T-helper 2 cell treated with Interferon-gamma antibody and Interleukin-4, amounts not matched to agents 5 μg/mL and 100 μg/mL, for 36 hours (primary cell): ENCODE results near the gene SHTN1.

Source experiments
- DNase-seq: peaks from one replicate; pipeline ENCODE4 v3.0.0; 2021; ENCODE audit warnings: low spot score
- H3K27ac Mint-ChIP-seq: one replicate; pipeline ENCODE4 v1.8.0; 2021; ENCODE audit warnings: mild to moderate bottlenecking, mixed read lengths
- H3K27me3 Mint-ChIP-seq: one replicate; pipeline ENCODE4 v1.8.0; 2021; ENCODE audit warnings: low read depth, mixed read lengths
- H3K36me3 Mint-ChIP-seq: one replicate; pipeline ENCODE4 v1.8.0; 2021; ENCODE audit warnings: low read depth, mixed read lengths
- H3K4me1 Mint-ChIP-seq: one replicate; pipeline ENCODE4 v1.8.0; 2021; ENCODE audit warnings: low read depth, mixed read lengths
- H3K4me3 Mint-ChIP-seq: one replicate; pipeline ENCODE4 v1.8.0; 2022; ENCODE audit warnings: mild to moderate bottlenecking, moderate library complexity, mixed read lengths
- H3K9me3 Mint-ChIP-seq: one replicate; pipeline ENCODE4 v1.8.0; 2021; ENCODE audit warnings: mixed read lengths

SHTN1 gene, protein sequence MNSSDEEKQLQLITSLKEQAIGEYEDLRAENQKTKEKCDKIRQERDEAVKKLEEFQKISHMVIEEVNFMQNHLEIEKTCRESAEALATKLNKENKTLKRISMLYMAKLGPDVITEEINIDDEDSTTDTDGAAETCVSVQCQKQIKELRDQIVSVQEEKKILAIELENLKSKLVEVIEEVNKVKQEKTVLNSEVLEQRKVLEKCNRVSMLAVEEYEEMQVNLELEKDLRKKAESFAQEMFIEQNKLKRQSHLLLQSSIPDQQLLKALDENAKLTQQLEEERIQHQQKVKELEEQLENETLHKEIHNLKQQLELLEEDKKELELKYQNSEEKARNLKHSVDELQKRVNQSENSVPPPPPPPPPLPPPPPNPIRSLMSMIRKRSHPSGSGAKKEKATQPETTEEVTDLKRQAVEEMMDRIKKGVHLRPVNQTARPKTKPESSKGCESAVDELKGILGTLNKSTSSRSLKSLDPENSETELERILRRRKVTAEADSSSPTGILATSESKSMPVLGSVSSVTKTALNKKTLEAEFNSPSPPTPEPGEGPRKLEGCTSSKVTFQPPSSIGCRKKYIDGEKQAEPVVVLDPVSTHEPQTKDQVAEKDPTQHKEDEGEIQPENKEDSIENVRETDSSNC

DNA sequence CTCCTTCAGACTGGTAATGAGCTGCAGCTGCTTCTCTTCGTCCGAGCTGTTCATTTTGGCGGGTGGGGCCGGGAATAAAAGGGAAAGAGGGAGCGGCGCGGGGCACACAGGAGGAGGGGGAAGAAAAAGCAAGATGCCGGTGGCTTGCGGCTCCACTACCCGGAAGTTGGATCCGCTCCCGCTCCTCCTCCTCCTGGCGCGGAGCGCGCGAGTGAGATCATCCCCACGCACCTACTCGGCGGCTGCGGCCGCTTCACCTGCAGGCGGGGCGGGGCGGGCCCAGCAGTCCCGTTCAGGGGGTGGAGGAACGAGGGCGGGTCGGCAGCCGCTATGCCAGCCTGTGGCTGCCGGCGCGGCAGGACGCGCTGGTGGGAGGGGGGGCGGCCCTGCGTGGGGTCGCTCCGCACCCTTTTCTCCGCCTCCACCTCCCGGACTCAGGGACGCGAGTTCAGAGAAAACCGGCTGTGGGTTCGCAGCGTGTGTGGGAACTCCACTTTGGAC is at the start of gene SHTN1:
Gene SHTN1, minus strand, starts transcription at position 162 of the 501 bp plus-strand sequence. Its CDS starts 108 bp downstream, at position 54.
- H3K27me3 Mint-ChIP-seq: peaks cover 30% of the 10 kb centered on the region
- peak within 1 kb of the TSS; percentile 74 for H3K4me3 Mint-ChIP-seq
- H3K27ac Mint-ChIP-seq: no peak within 1 kb of the TSS
- H3K9me3 Mint-ChIP-seq: no peaks in the 10 kb centered on the region
- no peaks in the 10 kb centered on the region for H3K4me1 Mint-ChIP-seq
- H3K36me3 Mint-ChIP-seq: no peaks in the 10 kb centered on the region
- DNase-seq: peak; percentile 10

DNA sequence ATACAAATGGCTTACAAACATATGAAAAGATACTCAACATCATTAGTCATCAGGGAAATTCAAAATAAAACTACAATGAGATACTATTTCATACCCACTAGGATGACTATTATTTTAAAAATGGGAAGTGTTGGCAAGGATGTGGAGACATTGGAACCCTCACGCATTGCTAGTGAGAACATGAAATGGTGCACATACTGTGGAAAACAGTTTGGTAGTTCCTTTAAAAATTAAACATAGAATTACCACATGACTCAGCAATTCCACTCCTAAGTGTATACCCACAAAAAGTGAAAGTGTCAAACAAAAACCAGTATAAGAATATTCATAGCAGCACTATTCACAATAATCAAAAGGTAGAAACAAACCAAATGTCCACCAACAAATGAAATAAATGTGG is 48.5 kb upstream of the SHTN1 start:
- no peak for DNase-seq
- Mint-ChIP-seq H3K27ac (no peak overlapping the region), H3K9me3 (peaks cover 3% of the 10 kb centered on the region), H3K27me3 (no peaks in the 10 kb centered on the region), H3K36me3 (no peaks in the 10 kb centered on the region), H3K4me1 (no peaks in the 10 kb centered on the region), H3K4me3 (no peak overlapping the region)

DNA sequence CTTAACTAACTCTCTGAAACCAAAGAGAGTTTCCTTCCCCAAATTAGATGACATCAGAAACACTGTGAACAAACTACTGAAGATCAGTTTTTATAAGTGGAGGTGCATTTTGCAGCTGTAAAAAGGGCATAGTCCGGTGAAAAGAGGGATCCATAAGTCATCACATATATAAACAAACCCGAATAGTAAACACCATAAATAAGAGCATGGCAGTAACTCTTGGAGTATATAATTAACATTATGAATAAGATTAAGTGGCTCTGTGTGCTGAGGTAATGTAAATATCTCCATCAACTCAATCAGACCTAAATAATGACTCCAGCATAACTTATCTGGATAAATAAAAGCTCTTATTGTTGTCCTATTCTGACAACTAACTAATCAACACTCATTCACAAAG is 43.0 kb upstream of the SHTN1 start:
- H3K4me1 Mint-ChIP-seq: no peaks in the 10 kb centered on the region
- peaks cover 4% of the 10 kb centered on the region for H3K9me3 Mint-ChIP-seq
- H3K27ac Mint-ChIP-seq: no peak overlapping the region
- H3K4me3 Mint-ChIP-seq: no peak overlapping the region
- no peaks in the 10 kb centered on the region for H3K36me3 Mint-ChIP-seq
- H3K27me3 Mint-ChIP-seq: no peaks in the 10 kb centered on the region
- DNase-seq: no peak

DNA sequence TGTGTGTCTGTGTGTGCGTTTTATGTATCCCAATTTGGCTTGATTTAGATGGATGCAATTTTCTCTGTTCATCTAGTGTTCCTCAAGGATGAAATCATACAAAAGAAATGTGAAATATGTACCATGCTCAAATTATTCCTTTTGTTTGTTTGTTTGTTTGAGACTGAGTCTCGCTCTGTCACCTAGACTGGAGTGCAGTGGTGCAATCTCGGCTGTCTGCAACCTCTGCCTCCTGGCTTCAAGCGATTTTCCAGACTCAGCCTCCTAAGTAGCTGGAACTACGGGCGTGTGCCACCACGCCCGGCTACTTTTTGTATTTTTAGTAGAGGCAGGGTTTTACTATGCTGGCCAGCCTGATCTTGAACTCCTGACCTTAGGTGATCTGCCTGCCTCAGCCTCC is 11.3 kb upstream of the SHTN1 start:
- no peak for DNase-seq
- Mint-ChIP-seq H3K27me3 (no peaks in the 10 kb centered on the region), H3K4me1 (no peaks in the 10 kb centered on the region), H3K36me3 (no peaks in the 10 kb centered on the region), H3K27ac (no peak overlapping the region), H3K9me3 (no peaks in the 10 kb centered on the region), H3K4me3 (no peak overlapping the region)

DNA sequence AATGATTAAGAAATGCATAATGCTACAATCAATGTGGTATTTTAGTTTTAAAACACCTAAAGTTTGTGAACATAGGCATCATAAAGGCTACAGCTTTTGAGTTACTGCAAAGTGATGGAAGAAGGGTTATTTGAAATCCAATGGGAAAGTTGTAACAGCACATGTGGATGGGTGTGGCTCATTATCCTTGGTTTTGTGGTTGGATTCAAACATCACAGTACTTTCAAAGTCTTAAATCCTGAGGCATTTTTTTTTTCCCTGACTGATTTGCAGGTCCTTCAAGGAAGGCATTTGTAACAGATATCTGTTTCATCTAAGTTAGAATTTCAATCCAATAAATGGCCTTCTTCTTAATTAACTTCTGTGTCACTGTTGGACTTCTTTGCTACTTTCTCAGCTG is 9.8 kb upstream of the SHTN1 start:
- H3K36me3 Mint-ChIP-seq: no peaks in the 10 kb centered on the region
- no peaks in the 10 kb centered on the region for H3K4me1 Mint-ChIP-seq
- no peak overlapping the region for H3K4me3 Mint-ChIP-seq
- no peak for DNase-seq
- H3K9me3 Mint-ChIP-seq: no peaks in the 10 kb centered on the region
- H3K27me3 Mint-ChIP-seq: no peaks in the 10 kb centered on the region
- no peak overlapping the region for H3K27ac Mint-ChIP-seq

DNA sequence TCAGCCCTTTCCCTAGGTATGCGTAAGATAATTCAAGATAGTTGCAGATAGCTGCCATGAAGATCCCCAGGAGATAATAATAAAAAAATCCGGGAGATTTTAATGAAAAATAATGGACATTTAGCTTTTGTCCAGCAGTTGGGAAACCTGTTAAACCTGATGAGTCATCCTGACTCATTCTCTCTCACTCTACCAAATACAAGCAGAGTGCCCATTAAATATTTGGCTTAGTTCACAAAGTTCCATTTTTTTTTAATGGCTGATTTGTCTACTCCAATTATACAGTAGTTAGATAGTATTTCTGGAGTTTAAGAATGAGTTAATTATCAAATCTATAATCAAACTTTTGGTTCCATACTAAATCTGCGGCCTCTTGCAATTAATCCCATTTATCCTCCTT is 2.1 kb upstream of the SHTN1 start:
- H3K4me3 Mint-ChIP-seq: no peak overlapping the region
- peaks cover 30% of the 10 kb centered on the region for H3K27me3 Mint-ChIP-seq
- no peaks in the 10 kb centered on the region for H3K36me3 Mint-ChIP-seq
- H3K4me1 Mint-ChIP-seq: no peaks in the 10 kb centered on the region
- no peak overlapping the region for H3K27ac Mint-ChIP-seq
- DNase-seq: no peak
- no peaks in the 10 kb centered on the region for H3K9me3 Mint-ChIP-seq

DNA sequence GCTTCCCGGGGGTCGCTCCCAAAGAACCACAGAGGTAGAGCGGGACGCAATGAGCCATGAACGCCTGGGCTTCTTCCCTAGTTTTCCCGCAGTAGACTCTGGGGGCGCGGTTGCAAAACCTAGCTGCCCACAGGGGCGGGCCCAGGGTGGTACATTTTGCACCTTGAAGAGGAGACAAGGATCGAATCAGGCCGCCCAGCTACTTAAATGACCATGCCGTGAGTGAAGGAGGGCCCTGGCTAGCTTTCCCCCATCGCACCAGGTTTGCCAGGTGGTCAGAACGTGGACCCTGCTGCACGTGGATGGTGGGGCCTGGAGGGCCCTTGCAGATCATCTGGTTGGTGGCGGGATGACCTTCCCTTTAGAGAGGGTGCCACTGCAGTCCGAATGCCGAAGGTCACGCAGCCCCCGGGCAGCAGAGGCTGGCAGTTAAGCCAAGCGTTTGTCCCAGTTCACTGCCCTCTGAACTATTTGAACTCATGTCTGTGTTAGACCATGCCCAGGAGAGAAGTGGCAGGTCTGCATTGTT is 604 bp upstream of the SHTN1 start:
- no peak for DNase-seq
- no peaks in the 10 kb centered on the region for H3K36me3 Mint-ChIP-seq
- no peaks in the 10 kb centered on the region for H3K9me3 Mint-ChIP-seq
- peaks cover 30% of the 10 kb centered on the region for H3K27me3 Mint-ChIP-seq
- no peaks in the 10 kb centered on the region for H3K4me1 Mint-ChIP-seq
- peak overlapping the region; percentile 24 for H3K4me3 Mint-ChIP-seq
- no peak overlapping the region for H3K27ac Mint-ChIP-seq

DNA sequence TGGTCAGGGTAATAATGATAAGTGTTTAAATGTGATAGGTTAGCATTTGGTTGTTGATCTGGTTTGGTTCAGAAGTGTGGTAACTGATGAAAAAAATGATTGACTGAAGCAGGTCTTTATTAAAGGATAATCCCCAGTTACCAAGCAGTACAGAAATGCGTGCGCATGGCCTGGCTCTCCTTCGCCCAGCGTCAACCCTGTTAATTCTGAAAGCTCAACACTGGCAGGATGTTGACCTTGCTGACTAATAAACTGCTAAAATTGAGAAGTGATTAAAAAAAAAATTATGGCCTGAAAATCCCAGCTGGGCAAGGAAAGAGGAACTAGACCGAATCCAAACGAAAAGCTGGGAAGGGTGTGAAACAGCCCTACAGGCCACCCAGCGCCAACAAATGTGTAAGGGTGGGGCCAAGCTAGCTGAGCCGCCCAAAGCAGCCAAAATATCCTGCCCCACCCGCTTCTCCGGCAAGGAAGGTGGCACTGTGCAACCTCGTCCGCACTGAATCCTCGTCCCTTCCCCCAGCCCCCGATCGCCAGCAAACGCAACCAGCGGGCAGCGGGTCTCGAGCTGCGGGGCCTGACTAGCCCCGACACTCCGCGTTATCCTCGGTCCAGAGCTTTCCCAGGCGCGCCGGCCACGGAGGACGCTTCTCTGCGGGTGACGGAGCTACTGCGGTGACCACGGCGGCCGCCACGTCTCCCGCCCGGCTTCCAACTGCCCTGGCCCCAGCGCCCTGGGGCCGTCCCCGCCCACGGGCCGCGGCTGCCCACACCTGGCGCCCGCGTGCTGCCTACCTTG is 561 bp downstream of the SHTN1 start:
- Mint-ChIP-seq H3K27ac (no peak overlapping the region), H3K27me3 (peaks cover 30% of the 10 kb centered on the region), H3K9me3 (no peaks in the 10 kb centered on the region), H3K4me1 (no peaks in the 10 kb centered on the region), H3K4me3 (peak overlapping the region; percentile 74), H3K36me3 (no peaks in the 10 kb centered on the region)
- DNase-seq: peak; percentile 12

DNA sequence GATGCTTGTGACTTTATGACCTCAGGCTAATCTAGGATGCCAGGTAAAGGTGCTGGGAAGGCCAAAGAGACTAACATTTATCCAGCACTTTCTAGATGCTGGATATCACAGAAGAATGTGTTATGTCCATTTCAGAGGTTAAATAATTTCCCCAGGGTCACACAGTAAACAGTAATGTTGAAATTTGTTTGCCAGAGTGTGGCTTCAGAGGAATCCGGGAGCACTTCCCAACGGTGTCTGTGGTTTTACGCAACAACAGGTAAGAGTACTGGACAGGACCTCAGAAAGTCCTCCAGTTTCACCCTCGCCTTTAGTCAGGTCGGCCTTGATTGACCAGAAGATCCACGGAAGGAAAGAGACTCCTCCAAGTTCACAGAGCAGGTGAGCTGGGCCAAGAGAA is 1.7 kb downstream of the SHTN1 start:
- peak overlapping the region; percentile 22 for H3K4me3 Mint-ChIP-seq
- H3K4me1 Mint-ChIP-seq: no peaks in the 10 kb centered on the region
- H3K27me3 Mint-ChIP-seq: peaks cover 30% of the 10 kb centered on the region
- H3K36me3 Mint-ChIP-seq: no peaks in the 10 kb centered on the region
- no peak overlapping the region for H3K27ac Mint-ChIP-seq
- no peaks in the 10 kb centered on the region for H3K9me3 Mint-ChIP-seq
- DNase-seq: no peak

DNA sequence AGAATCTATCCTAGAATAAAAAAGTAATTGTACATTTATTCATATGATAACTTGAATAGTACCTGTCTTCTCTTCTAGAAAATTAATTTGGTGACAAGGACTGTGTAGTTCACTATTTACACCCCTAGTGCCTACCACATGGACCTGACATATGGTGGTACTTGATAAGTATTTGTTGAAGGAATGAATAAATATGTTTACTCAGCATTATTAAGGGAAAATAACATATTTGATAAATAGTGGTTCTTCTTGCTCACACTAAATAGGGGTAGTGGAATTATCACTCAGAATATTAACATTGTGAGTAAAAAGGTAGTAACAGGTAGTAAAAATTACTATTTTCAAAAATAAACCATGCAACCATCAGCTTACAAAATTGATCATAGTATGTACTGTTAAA is 2.8 kb downstream of the SHTN1 start:
- no peaks in the 10 kb centered on the region for H3K36me3 Mint-ChIP-seq
- peaks cover 30% of the 10 kb centered on the region for H3K27me3 Mint-ChIP-seq
- H3K4me3 Mint-ChIP-seq: no peak overlapping the region
- DNase-seq: no peak
- no peak overlapping the region for H3K27ac Mint-ChIP-seq
- no peaks in the 10 kb centered on the region for H3K4me1 Mint-ChIP-seq
- no peaks in the 10 kb centered on the region for H3K9me3 Mint-ChIP-seq

DNA sequence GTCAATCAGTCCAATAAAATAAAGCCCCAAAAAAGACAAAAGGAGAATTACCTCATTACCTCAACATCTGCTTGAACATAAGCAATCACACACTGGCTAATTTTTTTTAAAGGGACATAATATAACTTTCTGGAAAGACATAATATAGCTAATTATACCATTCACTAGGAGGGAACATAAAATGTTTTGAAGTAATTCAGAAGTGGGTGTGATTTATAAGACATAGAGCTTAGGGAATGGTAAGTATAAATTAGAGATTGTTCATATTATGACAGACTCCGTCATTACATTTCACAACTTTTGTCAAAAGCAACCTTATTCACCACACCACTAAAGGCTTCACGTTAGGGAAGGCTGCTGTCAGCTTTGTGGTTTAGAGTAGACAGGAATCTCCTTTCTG is 3.8 kb downstream of the SHTN1 start:
- no peak for DNase-seq
- no peak overlapping the region for H3K27ac Mint-ChIP-seq
- H3K4me1 Mint-ChIP-seq: no peaks in the 10 kb centered on the region
- no peaks in the 10 kb centered on the region for H3K9me3 Mint-ChIP-seq
- no peaks in the 10 kb centered on the region for H3K36me3 Mint-ChIP-seq
- no peak overlapping the region for H3K4me3 Mint-ChIP-seq
- H3K27me3 Mint-ChIP-seq: peaks cover 29% of the 10 kb centered on the region

DNA sequence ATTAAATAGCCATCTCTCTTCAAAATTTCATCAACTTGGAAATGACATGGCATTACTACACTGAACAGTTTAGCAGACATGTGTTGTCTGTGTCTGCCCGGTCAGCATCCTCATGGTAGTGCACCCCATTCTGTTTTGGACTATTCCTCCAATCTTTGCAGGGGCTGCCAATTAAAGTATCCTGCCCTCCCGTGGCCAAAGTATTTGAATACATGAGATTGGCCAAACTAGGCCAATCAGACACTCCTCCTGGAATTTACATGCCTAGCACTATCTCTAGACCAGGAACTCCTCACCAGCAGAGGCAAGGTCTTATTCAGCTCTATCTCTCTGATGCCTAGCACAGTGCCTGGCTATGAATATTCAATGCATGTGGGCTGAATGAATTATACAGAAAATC is 4.4 kb downstream of the SHTN1 start:
- H3K4me1 Mint-ChIP-seq: no peaks in the 10 kb centered on the region
- no peak overlapping the region for H3K27ac Mint-ChIP-seq
- H3K27me3 Mint-ChIP-seq: peaks cover 25% of the 10 kb centered on the region
- H3K9me3 Mint-ChIP-seq: no peaks in the 10 kb centered on the region
- no peaks in the 10 kb centered on the region for H3K36me3 Mint-ChIP-seq
- no peak overlapping the region for H3K4me3 Mint-ChIP-seq
- no peak for DNase-seq

DNA sequence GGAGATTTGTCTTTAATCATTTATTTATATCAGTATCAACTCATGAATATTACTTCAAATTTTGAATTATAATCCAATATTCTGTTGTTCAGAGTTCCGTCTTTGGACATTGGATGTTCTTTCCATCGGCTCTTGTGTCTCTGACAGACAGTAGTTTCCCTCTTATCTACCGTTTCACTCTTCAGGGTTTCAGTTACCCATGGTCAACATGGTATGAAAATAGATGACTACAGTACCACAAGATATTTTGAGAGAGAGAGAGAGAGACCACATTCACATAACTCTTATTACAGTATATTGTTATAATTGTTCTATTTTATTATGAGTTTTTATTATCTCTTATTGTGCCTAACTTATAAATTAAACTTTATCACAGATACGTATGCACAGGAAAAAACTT is 6.8 kb downstream of the SHTN1 start:
- no peak for DNase-seq
- Mint-ChIP-seq H3K4me1 (no peaks in the 10 kb centered on the region), H3K27me3 (peaks cover 10% of the 10 kb centered on the region), H3K4me3 (no peak overlapping the region), H3K36me3 (no peaks in the 10 kb centered on the region), H3K9me3 (no peaks in the 10 kb centered on the region), H3K27ac (no peak overlapping the region)

DNA sequence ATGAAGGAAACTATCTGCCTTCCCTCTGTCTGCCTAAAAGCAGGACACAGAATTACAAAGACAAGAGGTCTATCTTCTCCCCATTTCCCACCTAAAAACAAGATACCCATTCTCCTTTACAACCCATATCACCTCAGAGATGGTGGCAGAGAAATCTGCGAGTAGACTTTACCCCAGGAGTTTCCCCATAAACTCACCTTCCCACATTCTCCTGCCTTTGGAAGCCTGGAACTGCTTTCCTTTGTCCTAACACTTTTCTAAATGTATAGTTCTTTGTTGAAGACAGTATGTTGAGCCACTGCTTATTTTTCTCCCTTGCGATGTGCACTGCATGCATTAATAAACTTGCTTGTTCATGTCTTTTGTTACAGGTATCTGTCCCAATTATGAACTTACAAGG is 8.0 kb downstream of the SHTN1 start:
- no peak for DNase-seq
- Mint-ChIP-seq H3K27ac (no peak overlapping the region), H3K4me3 (no peak overlapping the region), H3K36me3 (no peaks in the 10 kb centered on the region), H3K9me3 (no peaks in the 10 kb centered on the region), H3K27me3 (peaks cover 7% of the 10 kb centered on the region), H3K4me1 (no peaks in the 10 kb centered on the region)
